ENCODE data around the gene LSM12.

Gene LSM12

GRCh38 chr17:44081681-44082080 lies 15.2 kb upstream of the LSM12 start:
- no peak for DNase-seq (ENCODE audit: low read depth)
- no peak for TF ChIP-seq CTCF (IDR thresholded peaks at IDR 0.05; ENCODE audit: low read depth, low read length, missing control alignments)
- no peak overlapping the region for H3K4me3 ChIP-seq (ENCODE audit: low read depth, low read length)

GRCh38 chr17:44079877-44080821 lies 13.7 kb upstream of the LSM12 start:
- TF ChIP-seq CTCF (IDR thresholded peaks at IDR 0.05; ENCODE audit: low read depth, low read length, missing control alignments): no peak
- H3K4me3 ChIP-seq (ENCODE audit: low read depth, low read length): no peak overlapping the region
- no peak for DNase-seq (ENCODE audit: low read depth)

- TF ChIP-seq CTCF (IDR thresholded peaks at IDR 0.05; ENCODE audit: low read depth, low read length, missing control alignments): no peak
- no peak overlapping the region for H3K4me3 ChIP-seq (ENCODE audit: low read depth, low read length)
- no peak for DNase-seq (ENCODE audit: low read depth)
Observed at GRCh38 chr17:44078412-44078811, 11.9 kb upstream of the LSM12 start.

GRCh38 chr17:44077595-44077909 lies 11.1 kb upstream of the LSM12 start:
- DNase-seq (ENCODE audit: low read depth): no peak
- H3K4me3 ChIP-seq (ENCODE audit: low read depth, low read length): no peak overlapping the region
- no peak for TF ChIP-seq CTCF (IDR thresholded peaks at IDR 0.05; ENCODE audit: low read depth, low read length, missing control alignments)

GRCh38 chr17:44076716-44077594 lies 10.5 kb upstream of the LSM12 start:
- no peak for DNase-seq (ENCODE audit: low read depth)
- no peak for TF ChIP-seq CTCF (IDR thresholded peaks at IDR 0.05; ENCODE audit: low read depth, low read length, missing control alignments)
- H3K4me3 ChIP-seq (ENCODE audit: low read depth, low read length): no peak overlapping the region

- no peak for TF ChIP-seq CTCF (IDR thresholded peaks at IDR 0.05; ENCODE audit: low read depth, low read length, missing control alignments)
- no peak overlapping the region for H3K4me3 ChIP-seq (ENCODE audit: low read depth, low read length)
- no peak for DNase-seq (ENCODE audit: low read depth)
Observed at GRCh38 chr17:44075598-44076293, 9.3 kb upstream of the LSM12 start.

All from GM12864 (cell line).